K562 (cell line): Measurements from ENCODE around the gene ACOT9. TPM values are rescaled to one million over a fixed set of nuclear protein-coding genes. Genes with fewer than 3 reads are reported as not detected.

ENCODE experiments used
- BHLHE40 ChIP-seq: IDR thresholded peaks from 2 replicates; pipeline ENCODE4 v1.6.1; 2011; ENCODE audit warnings: low read length, improper control_type of control experiment
- ELK1 ChIP-seq: sonication (generic); formaldehyde crosslinking; IDR thresholded peaks from 2 replicates; pipeline ENCODE4 v1.8.1; 2022; ENCODE audit warnings: missing genetic modification reagents
- FOXJ2 ChIP-seq: fragments of 200-800 bp; sonication (Bioruptor generic); IDR thresholded peaks from 2 replicates; pipeline ENCODE4 v1.6.1; 2016; ENCODE audit warnings: missing genetic modification characterization, missing compliant biosample characterization
- FOXM1 ChIP-seq, 2 experiments: fragments of 450-650 bp in 1 of 2; sonication (generic) in 1 of 2; formaldehyde crosslinking in 1 of 2; IDR thresholded peaks; 2 replicates each; pipeline versions ENCODE4 v1.6.1 to v1.9.0; 2017 to 2022; ENCODE audit warnings: low read depth in 2 of 2, mild to moderate bottlenecking in 2 of 2, missing genetic modification reagents in 1 of 2, moderate library complexity in 1 of 2
- KAT7 ChIP-seq: sonication (generic); formaldehyde crosslinking; IDR thresholded peaks from 2 replicates; pipeline ENCODE4 v1.8.0; 2022; ENCODE audit warnings: missing genetic modification reagents, mild to moderate bottlenecking, borderline replicate concordance
- MGA ChIP-seq: fragments of 450-650 bp; IDR thresholded peaks from 2 replicates; pipeline ENCODE4 v1.6.1; 2016; ENCODE audit warnings: mild to moderate bottlenecking, moderate library complexity
- RFX1 ChIP-seq: fragments of 450-650 bp; IDR thresholded peaks from 2 replicates; pipeline ENCODE4 v1.6.1; 2016; ENCODE audit warnings: mild to moderate bottlenecking, moderate library complexity
- SMAD3 ChIP-seq: fragments of 450-650 bp; formaldehyde crosslinking; conservative IDR thresholded peaks from 2 replicates; pipeline ENCODE4 v1.4.0; 2020; ENCODE audit warnings: mild to moderate bottlenecking
- U2AF2 ChIP-seq: fragments of 200-400 bp; formaldehyde crosslinking; optimal IDR thresholded peaks from 2 replicates; pipeline ENCODE3; 2017; ENCODE audit warnings: low read depth, mild to moderate bottlenecking, low read length
- XRCC5 ChIP-seq: fragments of 200-400 bp; formaldehyde crosslinking; IDR thresholded peaks from 2 replicates; pipeline ENCODE4 v1.6.1; 2017; ENCODE audit warnings: low read depth, mild to moderate bottlenecking, low read length
- ZNF140 ChIP-seq: fragments of 250-450 bp; sonication (Bioruptor Pico); IDR thresholded peaks from 2 replicates; pipeline ENCODE4 v1.8.0; 2021; ENCODE audit warnings: moderate library complexity, mild to moderate bottlenecking, inconsistent platforms
- polyA plus RNA-seq, 8 experiments: library from polyadenylated mRNA; depleted of rRNA in 4 of 8; stranded (reverse) in 5 of 8; unstranded in 3 of 8; fragments of >200 nt; fragmentation: Nextera tagmentation in 2 of 8; fragmentation: Illumina TruSeq in 1 of 8; extraction: Ambion mirVana in 2 of 8; extraction: Trizol in 1 of 8; gene quantifications; 2 replicates each; pipeline versions ENCODE4 v1.2.1 to v1.2.3, GENCODE V29; 2011 to 2014; ENCODE audit warnings: inconsistent platforms in 1 of 8, missing spikeins in 1 of 8
- total RNA-seq, 7 experiments: library from RNA; depleted of rRNA in 6 of 7; stranded (reverse); fragments of >200 nt in 6 of 7; fragmentation: Illumina TruSeq in 2 of 7; extraction: Trizol in 2 of 7; gene quantifications; 2 replicates each; pipeline versions ENCODE4 v1.2.1 to v1.2.3, GENCODE V29; 2011 to 2021; ENCODE audit warnings: low replicate concordance in 1 of 7

ACOT9 gene
- total and polyA plus RNA-seq, 9 of the 15 experiments (the other 6 are each of a cell fraction or from before 2014, with no cell fraction given), result 31.2 to 80.9 (median 45.3) TPM

- TF ChIP-seq FOXM1 (IDR thresholded peaks at IDR 0.05; ENCODE audit: low read depth) (0 out of 2 replicates have a peak, but pooled peaks have one; percentile 16), FOXM1 (CRISPR knock-in tag; IDR thresholded peaks at IDR 0.05; ENCODE audit: low read depth) (0 out of 2 replicates have a peak, but pooled peaks have one; percentile 38), XRCC5 (no peak), SMAD3 (CRISPR knock-in tag) (0 out of 2 replicates have a peak, but pooled peaks have one; percentile 8), KAT7 (CRISPR knock-in tag) (peak; percentile 75; the same call in 1 of the 2 replicates), U2AF2 (no peak), ELK1 (no peak), MGA (peak; percentile 92), BHLHE40 (no peak; the same call in 1 of the 2 replicates), ZNF140 (CRISPR knock-in tag) (no peak), FOXJ2 (tag) (no peak), RFX1 (no peak)
Measured at GRCh38 chrX:23667239-23668177, 75.6 kb downstream of the ACOT9 start, which contains the start of gene PRDX4 (continued).
